ENCODE data around the gene TNN. TPM values are rescaled to one million over a fixed set of nuclear protein-coding genes. Genes with fewer than 3 reads are reported as not detected.

TNN gene
- total and polyA plus RNA-seq, 10 of the 15 experiments (the other 5 are each of a cell fraction or from before 2014, with no cell fraction given) = 0.05 to 0.17 (median 0.11) TPM

GRCh38 chr1:175124861-175125260 lies 57.2 kb downstream of the TNN start:
- ChIA-PET CTCF (interaction anchor here (0.6 to 4.8 kb wide), 32 partner anchors 10 to 382 kb away, joined by 3 to 199 read pairs (median 4); partner anchors contain the start of gene MRPS14), SMC1A (ENCODE audit: uncharacterized antibody, unreplicated experiment) (interaction anchor here (0.6 to 3.3 kb wide), 32 partner anchors 9 to 360 kb away, joined by 3 to 56 read pairs (median 4); partner anchors contain the start of genes CACYBP and MRPS14), POLR2A (interaction anchor here (0.7 to 1.3 kb wide), 2 partner anchors 94 to 443 kb away, joined by 3 to 4 read pairs; no protein-coding TSS in a partner anchor), RAD21 (ENCODE audit: unreplicated experiment) (interaction anchor here (0.7 to 6.5 kb wide), 29 partner anchors 8 to 861 kb away, joined by 3 to 96 read pairs (median 4); partner anchors contain the start of genes CACYBP, MRPS14 and TNN)
- Histone ChIP-seq H3K9ac (ENCODE audit: control insufficient read depth, insufficient read depth, low read length) (no peak overlapping the region), H3K27ac (ENCODE audit: control insufficient read depth, insufficient read depth) (no peak overlapping the region), H3K4me2 (ENCODE audit: control insufficient read depth, insufficient read depth) (no peak overlapping the region), H3K36me3 (ENCODE audit: control insufficient read depth in 2 of 2, insufficient read depth in 2 of 2, low read length in 1 of 2) (no peaks in the 10 kb centered on the region), H3K4me1 (ENCODE audit: control insufficient read depth, insufficient read depth, low read length) (no peaks in the 10 kb centered on the region), H3K79me2 (ENCODE audit: control insufficient read depth, insufficient read depth, low read length) (no peaks in the 10 kb centered on the region), H3K4me3 (no peak overlapping the region), H3K9me3 (replicated peaks; ENCODE audit: control insufficient read depth, insufficient read depth, low read length) (no peaks in the 10 kb centered on the region), H2AFZ (ENCODE audit: control insufficient read depth, low read depth, low read length) (no peak overlapping the region; the same call in 1 of the 2 replicates), H4K20me1 (ENCODE audit: control insufficient read depth, insufficient read depth) (no peaks in the 10 kb centered on the region), H3K27me3 (replicated peaks in 1 of 2; ENCODE audit: control insufficient read depth in 2 of 2, insufficient read depth in 2 of 2, low read length in 1 of 2) (no peaks in the 10 kb centered on the region)
- intact Hi-C loops (cut with micrococcal nuclease; ENCODE audit: unreplicated experiment) (loop anchor here (1.0 to 10.0 kb wide), 3 partner anchors 96 to 353 kb away; no protein-coding TSS in a partner anchor), in situ Hi-C loops (cut with MboI) (loop anchor here (5.0 kb wide), 1 partner anchor 353 kb away; no protein-coding TSS in a partner anchor)
- BruUV-seq (replicated peaks) = no TSS peak
- 50% methylated on average over 1 of the region's 1 CpG for WGBS (ENCODE audit: insufficient coverage, insufficient replicate concordance, low lambda C conversion rate, missing lambda C conversion rate)
- ATAC-seq (no peak), DNase-seq (ENCODE audit: low read depth, low spot score) (no peak), FAIRE-seq (no peak)
- TF ChIP-seq NRF1 (conservative IDR thresholded peaks at IDR 0.05; ENCODE audit: low read depth, low read length) = no peak
- TF ChIP-seq POLR2A (IDR thresholded peaks at IDR 0.05; ENCODE audit: low read depth, low read length) = no peak
- TF ChIP-seq TARDBP (IDR thresholded peaks at IDR 0.05; ENCODE audit: borderline replicate concordance) = no peak
- TF ChIP-seq NFXL1 (IDR thresholded peaks at IDR 0.05; ENCODE audit: borderline replicate concordance) = no peak
- no peak for TF ChIP-seq CBFB (IDR thresholded peaks at IDR 0.05; ENCODE audit: low read depth)
- no peak for TF ChIP-seq PRDM15 (CRISPR knock-in tag; IDR thresholded peaks at IDR 0.05)
- no peak for TF ChIP-seq BMI1 (IDR thresholded peaks at IDR 0.05; ENCODE audit: borderline replicate concordance)
- TF ChIP-seq IRF5 (IDR thresholded peaks at IDR 0.05; ENCODE audit: borderline replicate concordance) = no peak
- TF ChIP-seq NFYB (IDR thresholded peaks at IDR 0.05; ENCODE audit: insufficient read depth, low read depth, low read length) = no peak
- no peak for TF ChIP-seq TCF7 (IDR thresholded peaks at IDR 0.05; ENCODE audit: borderline replicate concordance)
- TF ChIP-seq EP300 (IDR thresholded peaks at IDR 0.05; ENCODE audit: borderline replicate concordance in 1 of 2, control insufficient read depth in 1 of 2, low read depth in 2 of 2, low read length in 2 of 2) = no peak

Measured in GM12878 (cell line).